ENCODE data around the gene IARS1. TPM values are rescaled to one million over a fixed set of nuclear protein-coding genes. Genes with fewer than 3 reads are reported as not detected.

The IARS1 gene
- total and polyA plus RNA-seq, 2 of the 8 experiments (the other 6 are each of a cell fraction or from before 2014, with no cell fraction given): 74.9 to 243 TPM

- CTCF ChIA-PET (ENCODE audit: partially characterized antibody): interaction anchor here (0.9 to 1.2 kb wide), 2 partner anchors 36 to 44 kb away, joined by 3 read pairs; no protein-coding TSS in a partner anchor
- Histone ChIP-seq H4K20me1 (replicated peaks in 1 of 2; ENCODE audit: control insufficient read depth in 1 of 2, insufficient read depth in 2 of 2, low read length in 2 of 2) (peaks cover 0 to 7% of the 10 kb centered on the region in 2 experiments), H3K4me1 (replicated peaks in 1 of 4; ENCODE audit: control insufficient read depth in 3 of 4, insufficient read depth in 4 of 4, low read length in 3 of 4) (no peaks in the 10 kb centered on the region), H2BK120ac (replicated peaks; ENCODE audit: low read depth, low read length) (no peak overlapping the region), H4K8ac (ENCODE audit: extremely low read depth, insufficient read depth, low read length) (no peak overlapping the region), H3K23ac (ENCODE audit: insufficient read length) (no peak overlapping the region), H3K9ac (replicated peaks in 1 of 4; ENCODE audit: extremely low read depth in 1 of 4, low read depth in 3 of 4, low read length in 3 of 4) (no peak overlapping the region), H3K4ac (replicated peaks; ENCODE audit: insufficient read length, low read depth, low read length) (no peak overlapping the region), H2AFZ (ENCODE audit: low read length) (no peak overlapping the region), H3K18ac (ENCODE audit: extremely low read depth, low read length) (no peak overlapping the region), H2BK20ac (ENCODE audit: low read length) (no peak overlapping the region), H3K27me3 (replicated peaks in 1 of 4; ENCODE audit: control insufficient read depth in 3 of 4, extremely low read depth in 1 of 4, insufficient read depth in 3 of 4, low read length in 3 of 4) (no peaks in the 10 kb centered on the region), H3K4me3 (ENCODE audit: extremely low read depth in 1 of 4, insufficient read depth in 2 of 4, low read depth in 3 of 4, low read length in 4 of 4) (no peak overlapping the region), H2BK12ac (ENCODE audit: low read depth, low read length) (no peak overlapping the region), H3K27ac (ENCODE audit: low read depth, low read length) (no peak overlapping the region), H3K9me3 (ENCODE audit: insufficient read depth in 2 of 2, low read depth in 1 of 2, low read length in 1 of 2) (no peaks in the 10 kb centered on the region), H2BK15ac (ENCODE audit: low read length) (no peak overlapping the region), H3K4me2 (ENCODE audit: insufficient read depth in 1 of 2, low read depth in 2 of 2, low read length in 2 of 2) (no peak overlapping the region), H4K5ac (ENCODE audit: insufficient read length, low read depth, low read length) (no peak overlapping the region), H3K14ac (ENCODE audit: insufficient read length) (no peak overlapping the region), H3K36me3 (ENCODE audit: control insufficient read depth in 2 of 4, insufficient read depth in 4 of 4, low read length in 3 of 4) (peaks cover 37 to 95% (median 70%) of the 10 kb centered on the region in 4 experiments), H3K79me2 (ENCODE audit: control insufficient read depth in 1 of 2, insufficient read depth in 2 of 2, low read length in 2 of 2) (peaks cover 0 to 20% of the 10 kb centered on the region in 2 experiments; a peak in 2 of 4 replicates), H3K56ac (replicated peaks; ENCODE audit: insufficient read length, low read depth, low read length) (no peak overlapping the region), H2AK5ac (ENCODE audit: low read depth, low read length) (no peak overlapping the region), H4K91ac (replicated peaks; ENCODE audit: insufficient read length, low read length) (no peak overlapping the region), H3K23me2 (ENCODE audit: low read depth, low read length) (no peaks in the 10 kb centered on the region), H3K79me1 (ENCODE audit: low read depth, low read length) (peaks cover 2% of the 10 kb centered on the region), H2BK5ac (ENCODE audit: low read depth, low read length) (no peak overlapping the region)
- DNase-seq (ENCODE audit: low read depth in 1 of 2, low spot score in 2 of 2): no peak
- 92 to 100% methylated on average over 1 of the region's 1 CpG for WGBS, 2 experiments (ENCODE audit: extremely low coverage in 1 of 2, insufficient coverage in 1 of 2, insufficient read length in 1 of 2, insufficient replicate concordance in 2 of 2, low coverage in 1 of 2, low lambda C conversion rate in 2 of 2, missing lambda C conversion rate in 1 of 2)
- no peak for FAIRE-seq
- POLR2A ChIA-PET (ENCODE audit: partially characterized antibody): interaction anchor here (0.8 to 7.2 kb wide), 13 partner anchors 10 to 45 kb away, joined by 3 to 87 read pairs (median 7); partner anchors contain the start of gene IARS1
These were observed 14.2 kb downstream of the IARS1 start for GRCh38 chr9:92279302-92279701.
